NT2/D1 (cell line): Measurements from ENCODE around the gene EPHA6.

Source experiments
- SUZ12 ChIP-seq: IDR thresholded peaks from 2 replicates; pipeline ENCODE4 v1.6.1; 2011; ENCODE audit not compliant: insufficient read length, insufficient read depth; ENCODE audit errors: extremely low read depth
- YY1 ChIP-seq: IDR thresholded peaks from 2 replicates; pipeline ENCODE4 v1.6.1; 2011; ENCODE audit not compliant: insufficient read length, insufficient read depth

DNA sequence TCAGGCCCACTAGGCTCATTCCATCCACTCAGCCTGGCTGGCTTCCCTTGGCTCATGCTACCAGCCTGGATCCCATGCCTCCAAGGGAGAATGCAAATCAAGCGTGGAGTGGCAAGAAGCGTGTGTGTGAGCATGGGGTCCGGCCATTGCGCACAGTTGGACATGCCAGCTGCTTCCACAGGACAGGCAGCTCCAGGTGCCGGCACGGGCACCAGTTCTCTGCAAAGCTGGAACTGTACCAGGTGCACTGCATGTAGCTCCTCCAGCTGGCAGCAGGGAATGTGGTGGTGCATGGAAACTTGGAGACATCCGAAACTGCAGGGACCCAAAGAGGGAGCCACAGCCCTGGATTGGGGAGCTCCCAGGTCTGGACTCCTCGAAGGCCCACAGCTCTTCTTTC lies 449.8 kb downstream of the EPHA6 start:
- TF ChIP-seq SUZ12 = no peak
- no peak for TF ChIP-seq YY1
